Thyroid gland (tissue), 4 donors: ENCODE data around the gene ZNF536.

Source experiments
- CTCF ChIP-seq, 6 experiments: fragments of 200-600 bp in 3 of 6; fragments of 450-650 bp in 3 of 6; sonication (generic) in 3 of 6; IDR thresholded peaks; one replicate each; pipeline ENCODE4 v1.5.1; 2016 to 2019; ENCODE audit warnings: antibody characterized with exemption in 6 of 6, mild to moderate bottlenecking in 2 of 6, inconsistent platforms in 1 of 6, moderate library complexity in 1 of 6
- POLR2A ChIP-seq, 2 donors: fragments of 450-650 bp; IDR thresholded peaks; one replicate each; pipeline ENCODE4 v1.6.1; 2017; ENCODE audit warnings: antibody characterized with exemption in 2 of 2, mild to moderate bottlenecking in 2 of 2, moderate library complexity in 1 of 2

DNA sequence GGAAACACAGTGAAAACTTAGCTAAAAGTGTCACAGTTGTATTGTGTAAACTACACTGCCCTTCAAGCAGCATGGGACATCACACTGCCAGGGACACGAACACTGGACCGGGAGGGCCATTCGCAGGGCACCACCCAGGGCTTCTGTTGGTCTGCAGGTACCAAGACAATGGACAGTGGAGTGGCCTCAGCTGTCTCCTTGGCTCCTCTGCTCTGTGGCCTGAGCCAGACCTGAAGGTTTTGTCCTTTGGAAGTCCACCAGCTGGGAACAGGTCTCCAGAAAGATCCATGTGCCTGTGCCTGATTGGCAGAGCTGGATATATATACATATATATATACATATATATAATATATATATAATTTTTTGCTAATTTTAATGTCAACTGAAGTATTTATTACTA, 149.8 kb downstream of the ZNF536 start:
- TF ChIP-seq CTCF (IDR thresholded peaks at IDR 0.05): no peak
- no peak for TF ChIP-seq POLR2A (IDR thresholded peaks at IDR 0.05)
